ENCODE measurements around the gene KLF16.
"Not testable (repeated sequence)": the region's sequence is repeated elsewhere in the genome, so short reads cannot be mapped to it uniquely, and the experiment has no call there.

The KLF16 gene

GRCh38 chr19:1863328-1863637 is at the start of gene KLF16:
TSS of gene KLF16 (minus strand) at chr19:1863579. CDS start at chr19:1863497, 82 bp downstream.
- DNase-seq, result no peak

GRCh38 chr19:1912760-1913505 is 49.6 kb upstream of the KLF16 start:
- DNase-seq, result no peak

- DNase-seq, result no peak
Measured at GRCh38 chr19:1911995-1912394, 48.6 kb upstream of the KLF16 start.

GRCh38 chr19:1911098-1911497 is 47.7 kb upstream of the KLF16 start:
- no peak for DNase-seq

GRCh38 chr19:1910177-1910576 is 46.8 kb upstream of the KLF16 start:
- DNase-seq, result no peak

GRCh38 chr19:1909761-1910080 is 46.3 kb upstream of the KLF16 start:
- DNase-seq, result no peak

- DNase-seq, result no peak
Measured at GRCh38 chr19:1908364-1908678, 44.9 kb upstream of the KLF16 start.

- DNase-seq, result no peak
Measured at GRCh38 chr19:1907563-1908363, 44.4 kb upstream of the KLF16 start.

GRCh38 chr19:1906985-1907562 is 43.7 kb upstream of the KLF16 start:
- no peak for DNase-seq

GRCh38 chr19:1905863-1906375 is 42.5 kb upstream of the KLF16 start:
- DNase-seq, result no peak

GRCh38 chr19:1905110-1905862 is 41.9 kb upstream of the KLF16 start, which contains the start of the genes ADAT3 and SCAMP4:
TSS of gene ADAT3 (plus strand) at chr19:1905399. CDS start at chr19:1912048, 6,649 bp downstream.
TSS of gene SCAMP4 (plus strand) at chr19:1905399. CDS start at chr19:1915020, 9,621 bp downstream.
- DNase-seq, result peak; percentile 99

- no peak for DNase-seq
Measured at GRCh38 chr19:1904860-1905109, 41.4 kb upstream of the KLF16 start.

- no peak for DNase-seq
Measured at GRCh38 chr19:1902923-1903322, 39.5 kb upstream of the KLF16 start.

- DNase-seq, result no peak
Measured at GRCh38 chr19:1901940-1902404, 38.6 kb upstream of the KLF16 start.

- peak; percentile 43 for DNase-seq
Measured at GRCh38 chr19:1896508-1896907, 33.1 kb upstream of the KLF16 start.

- DNase-seq, result no peak
Measured at GRCh38 chr19:1893791-1894190, 30.4 kb upstream of the KLF16 start.

- DNase-seq, result no peak
Measured at GRCh38 chr19:1889907-1890306, 26.5 kb upstream of the KLF16 start.

- DNase-seq, result no peak
Measured at GRCh38 chr19:1888385-1888784, 25.0 kb upstream of the KLF16 start.

- DNase-seq, result not testable (repeated sequence)
Measured at GRCh38 chr19:1886360-1886759, 23.0 kb upstream of the KLF16 start.

- peak; percentile 94 for DNase-seq
Measured at GRCh38 chr19:1885398-1886119, 22.2 kb upstream of the KLF16 start, which contains the start of gene ABHD17A. TSS of gene ABHD17A (minus strand) at chr19:1885496. CDS start at chr19:1881566, 3,930 bp downstream.

- no peak for DNase-seq
Measured at GRCh38 chr19:1884719-1885334, 21.4 kb upstream of the KLF16 start.

GRCh38 chr19:1884291-1884718 is 20.9 kb upstream of the KLF16 start:
- DNase-seq, result no peak
